Measurements from ENCODE around the gene HCAR2. TPM values are rescaled to one million over a fixed set of nuclear protein-coding genes. Genes with fewer than 3 reads are reported as not detected.

The HCAR2 gene
- total RNA-seq, 1 experiment from 2014 or later, result not detected

DNA sequence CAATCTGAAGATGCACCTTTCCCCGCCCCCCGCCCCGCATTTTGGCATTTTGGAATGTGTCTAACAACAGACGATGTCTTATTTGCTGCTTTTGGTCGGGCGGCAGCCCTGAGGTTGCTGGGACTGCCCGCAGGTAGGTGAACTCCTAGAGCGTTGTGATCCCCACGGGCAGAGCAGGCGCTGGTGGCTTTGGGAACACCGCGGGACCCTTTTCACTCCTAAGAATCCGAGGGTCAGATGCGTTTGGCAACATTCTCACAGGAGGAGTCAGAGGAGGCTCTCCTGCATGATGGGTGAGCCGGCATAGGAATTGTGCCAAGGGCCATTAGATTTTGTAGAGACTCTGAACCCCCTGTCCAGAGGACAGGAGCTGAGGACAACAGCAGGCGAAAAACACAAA lies 41.9 kb downstream of the HCAR2 start:
- Histone ChIP-seq H3K56ac (ENCODE audit: insufficient read length, low read depth, low read length) (peak overlapping the region; percentile 58), H2BK15ac (ENCODE audit: low read depth, low read length) (no peak overlapping the region), H4K8ac (replicated peaks; ENCODE audit: insufficient read length, low read depth, low read length) (no peak overlapping the region), H3K4me2 (ENCODE audit: insufficient read depth, insufficient read length, low read length) (no peak overlapping the region), H2AFZ (ENCODE audit: low read length) (no peak overlapping the region), H3K23me2 (ENCODE audit: insufficient read length, low read depth, low read length, poor library complexity, severe bottlenecking) (no peaks in the 10 kb centered on the region), H2BK20ac (ENCODE audit: low read depth, low read length, poor library complexity, severe bottlenecking) (no peak overlapping the region), H3K9me3 (ENCODE audit: control insufficient read depth, low read depth, low read length) (no peaks in the 10 kb centered on the region), H3K18ac (ENCODE audit: insufficient read length, low read depth, low read length) (no peak overlapping the region), H2BK12ac (ENCODE audit: insufficient read length, low read depth, low read length) (no peak overlapping the region), H3K14ac (ENCODE audit: insufficient read depth, low read length) (no peak overlapping the region), H3K27ac (ENCODE audit: insufficient read length, low read depth, low read length) (no peak overlapping the region), H3K27me3 (ENCODE audit: insufficient read depth, low read length) (no peaks in the 10 kb centered on the region), H4K20me1 (ENCODE audit: control insufficient read depth, insufficient read depth, insufficient read length) (no peaks in the 10 kb centered on the region), H3K4ac (ENCODE audit: low read depth, low read length) (no peak overlapping the region), H3K9ac (ENCODE audit: extremely low read depth, insufficient read length, low read length) (no peak overlapping the region), H3K23ac (ENCODE audit: insufficient read length, low read depth, low read length) (no peak overlapping the region), H2BK120ac (ENCODE audit: low read depth, low read length, poor library complexity, severe bottlenecking) (no peak overlapping the region), H3K79me2 (ENCODE audit: insufficient read depth, low read length) (no peaks in the 10 kb centered on the region), H2AK5ac (ENCODE audit: insufficient read length, low read length) (no peak overlapping the region), H3K4me1 (ENCODE audit: insufficient read depth, low read length) (no peaks in the 10 kb centered on the region), H4K5ac (ENCODE audit: insufficient read length, low read depth, low read length) (no peak overlapping the region), H3K79me1 (ENCODE audit: insufficient read depth, low read depth, low read length, poor library complexity, severe bottlenecking) (no peaks in the 10 kb centered on the region), H2BK5ac (ENCODE audit: insufficient read length, low read length) (no peak overlapping the region), H3T11ph (ENCODE audit: low read length) (no peak overlapping the region), H4K91ac (ENCODE audit: insufficient read length, low read depth, low read length) (no peak overlapping the region)
- H3K4me1 Mint-ChIP-seq, result 0 out of 4 replicates have a peak, but pooled peaks cover 0 to 3% of the 10 kb centered on the region in 2 experiments
- H3K27ac Mint-ChIP-seq, result no peak overlapping the region
- WGBS (ENCODE audit: extremely low coverage, insufficient read length, low lambda C conversion rate), result no CpG with 5 or more reads among the region's 16 CpGs
- no peaks in the 10 kb centered on the region for H3K36me3 Mint-ChIP-seq (ENCODE audit: insufficient read depth in 1 of 3, low read depth in 3 of 3)
- no peaks in the 10 kb centered on the region; the same call in none of the 2 replicates for H3K27me3 Mint-ChIP-seq (ENCODE audit: low read depth)
- no peak overlapping the region for H3K4me3 Mint-ChIP-seq
- no peaks in the 10 kb centered on the region for H3K9me3 Mint-ChIP-seq
- no peak for DNase-seq
- TF ChIP-seq, protein P1, sequence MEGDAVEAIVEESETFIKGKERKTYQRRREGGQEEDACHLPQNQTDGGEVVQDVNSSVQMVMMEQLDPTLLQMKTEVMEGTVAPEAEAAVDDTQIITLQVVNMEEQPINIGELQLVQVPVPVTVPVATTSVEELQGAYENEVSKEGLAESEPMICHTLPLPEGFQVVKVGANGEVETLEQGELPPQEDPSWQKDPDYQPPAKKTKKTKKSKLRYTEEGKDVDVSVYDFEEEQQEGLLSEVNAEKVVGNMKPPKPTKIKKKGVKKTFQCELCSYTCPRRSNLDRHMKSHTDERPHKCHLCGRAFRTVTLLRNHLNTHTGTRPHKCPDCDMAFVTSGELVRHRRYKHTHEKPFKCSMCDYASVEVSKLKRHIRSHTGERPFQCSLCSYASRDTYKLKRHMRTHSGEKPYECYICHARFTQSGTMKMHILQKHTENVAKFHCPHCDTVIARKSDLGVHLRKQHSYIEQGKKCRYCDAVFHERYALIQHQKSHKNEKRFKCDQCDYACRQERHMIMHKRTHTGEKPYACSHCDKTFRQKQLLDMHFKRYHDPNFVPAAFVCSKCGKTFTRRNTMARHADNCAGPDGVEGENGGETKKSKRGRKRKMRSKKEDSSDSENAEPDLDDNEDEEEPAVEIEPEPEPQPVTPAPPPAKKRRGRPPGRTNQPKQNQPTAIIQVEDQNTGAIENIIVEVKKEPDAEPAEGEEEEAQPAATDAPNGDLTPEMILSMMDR (conservative IDR thresholded peaks at IDR 0.05), result no peak
